Measurements from ENCODE around the gene SORCS2. TPM values are rescaled to one million over a fixed set of nuclear protein-coding genes. Genes with fewer than 3 reads are reported as not detected.
A peak's percentile ranks its signal among the peaks of the same experiment; 100 is the strongest.

Gene SORCS2
- total RNA-seq, 1 donor from 2014 or later: 10.9 TPM

DNA sequence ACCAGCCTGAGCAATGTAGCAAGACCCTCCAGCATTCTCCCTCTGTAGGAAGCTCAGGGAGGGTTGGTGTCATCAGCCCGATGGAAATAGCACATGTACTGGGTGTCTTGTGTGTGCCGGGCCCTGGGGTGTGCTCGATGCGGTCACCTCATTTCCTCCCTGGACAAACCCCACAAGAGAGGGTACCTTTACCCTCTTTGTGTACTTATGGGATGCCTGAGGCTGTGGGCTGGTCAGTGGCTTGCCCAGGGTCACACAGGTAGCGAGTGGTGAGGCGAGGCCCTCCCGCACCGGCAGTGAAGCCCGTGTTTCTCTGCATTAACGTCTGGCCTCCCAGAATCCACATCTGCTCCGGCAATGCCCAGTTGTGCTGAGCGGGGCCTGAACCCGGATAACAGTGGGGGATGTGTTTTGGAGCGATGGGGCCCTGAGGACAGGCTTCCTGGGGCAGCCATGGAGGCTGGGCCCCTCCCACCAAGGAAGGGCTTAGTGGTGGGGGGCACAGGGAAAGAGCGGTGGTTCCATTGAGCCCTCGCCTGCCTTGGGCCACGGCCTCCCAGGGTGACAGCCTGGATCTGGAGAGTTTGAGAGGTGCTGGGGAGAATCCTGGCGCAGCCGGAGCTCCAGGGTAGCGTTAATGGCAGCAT is 234.3 kb downstream of the SORCS2 start:
- H3K4me3 Mint-ChIP-seq (ENCODE audit: unreplicated experiment): no peak overlapping the region
- H3K36me3 Mint-ChIP-seq (ENCODE audit: low read depth): no peaks in the 10 kb centered on the region
- TF ChIP-seq, protein P1, sequence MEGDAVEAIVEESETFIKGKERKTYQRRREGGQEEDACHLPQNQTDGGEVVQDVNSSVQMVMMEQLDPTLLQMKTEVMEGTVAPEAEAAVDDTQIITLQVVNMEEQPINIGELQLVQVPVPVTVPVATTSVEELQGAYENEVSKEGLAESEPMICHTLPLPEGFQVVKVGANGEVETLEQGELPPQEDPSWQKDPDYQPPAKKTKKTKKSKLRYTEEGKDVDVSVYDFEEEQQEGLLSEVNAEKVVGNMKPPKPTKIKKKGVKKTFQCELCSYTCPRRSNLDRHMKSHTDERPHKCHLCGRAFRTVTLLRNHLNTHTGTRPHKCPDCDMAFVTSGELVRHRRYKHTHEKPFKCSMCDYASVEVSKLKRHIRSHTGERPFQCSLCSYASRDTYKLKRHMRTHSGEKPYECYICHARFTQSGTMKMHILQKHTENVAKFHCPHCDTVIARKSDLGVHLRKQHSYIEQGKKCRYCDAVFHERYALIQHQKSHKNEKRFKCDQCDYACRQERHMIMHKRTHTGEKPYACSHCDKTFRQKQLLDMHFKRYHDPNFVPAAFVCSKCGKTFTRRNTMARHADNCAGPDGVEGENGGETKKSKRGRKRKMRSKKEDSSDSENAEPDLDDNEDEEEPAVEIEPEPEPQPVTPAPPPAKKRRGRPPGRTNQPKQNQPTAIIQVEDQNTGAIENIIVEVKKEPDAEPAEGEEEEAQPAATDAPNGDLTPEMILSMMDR (IDR thresholded peaks at IDR 0.05): no peak
- H3K4me1 Mint-ChIP-seq (ENCODE audit: low read depth): peaks cover 9% of the 10 kb centered on the region
- no peak overlapping the region for H3K27ac Mint-ChIP-seq (ENCODE audit: unreplicated experiment)
- no peak for DNase-seq (ENCODE audit: low spot score)
- H3K9me3 Mint-ChIP-seq (ENCODE audit: low read depth): no peaks in the 10 kb centered on the region
- H3K27me3 Mint-ChIP-seq (ENCODE audit: low read depth): peaks cover 2% of the 10 kb centered on the region

DNA sequence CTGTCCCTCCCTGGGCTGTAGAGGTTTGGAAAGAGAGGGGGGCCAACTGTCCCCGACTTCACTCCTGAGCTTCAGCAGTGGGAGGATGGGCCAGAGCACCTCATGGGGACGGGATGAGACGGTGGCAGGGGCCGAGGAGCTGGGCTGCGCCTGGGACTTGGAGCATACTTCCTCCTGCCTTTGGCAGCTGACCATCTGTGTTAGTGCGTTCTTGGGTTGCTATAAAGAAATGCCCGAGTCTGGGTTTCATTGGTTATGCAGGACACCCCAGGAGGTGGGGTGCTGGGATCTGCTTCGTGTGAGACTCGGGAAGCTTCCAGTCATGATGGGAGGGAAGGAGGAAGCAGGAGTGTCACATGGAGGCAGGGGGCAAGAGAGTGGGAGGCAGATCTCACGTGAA is 235.0 kb downstream of the SORCS2 start:
- no peak for DNase-seq (ENCODE audit: low spot score)
- H3K4me3 Mint-ChIP-seq (ENCODE audit: unreplicated experiment): no peak overlapping the region
- no peak overlapping the region for H3K27ac Mint-ChIP-seq (ENCODE audit: unreplicated experiment)
- TF ChIP-seq, protein P1 (IDR thresholded peaks at IDR 0.05): no peak
- no peaks in the 10 kb centered on the region for H3K9me3 Mint-ChIP-seq (ENCODE audit: low read depth)
- H3K27me3 Mint-ChIP-seq (ENCODE audit: low read depth): peaks cover 2% of the 10 kb centered on the region
- H3K36me3 Mint-ChIP-seq (ENCODE audit: low read depth): no peaks in the 10 kb centered on the region
- H3K4me1 Mint-ChIP-seq (ENCODE audit: low read depth): peaks cover 9% of the 10 kb centered on the region

DNA sequence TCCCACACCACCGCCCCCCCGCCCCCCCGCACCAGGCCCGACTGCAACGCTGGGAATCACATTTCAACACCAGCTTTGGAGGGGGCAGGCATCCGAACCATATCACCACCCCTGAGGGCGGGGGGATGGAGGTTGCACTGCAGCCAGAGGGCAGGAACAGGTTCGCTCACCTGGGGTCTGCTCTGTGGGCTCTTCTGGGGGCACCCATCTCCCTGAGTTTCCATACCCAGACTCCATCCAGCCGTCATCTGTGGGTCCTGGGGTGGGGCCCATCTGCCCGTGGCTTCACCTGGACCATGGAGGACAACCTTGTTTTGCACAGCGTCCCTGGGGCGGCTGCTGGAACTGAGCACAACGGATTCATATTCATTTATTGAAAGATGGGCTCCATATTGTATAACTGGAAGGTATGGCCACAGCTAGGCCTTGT is 235.5 kb downstream of the SORCS2 start:
- Mint-ChIP-seq H3K9me3 (ENCODE audit: low read depth) (no peaks in the 10 kb centered on the region), H3K27me3 (ENCODE audit: low read depth) (peaks cover 2% of the 10 kb centered on the region), H3K36me3 (ENCODE audit: low read depth) (no peaks in the 10 kb centered on the region), H3K27ac (ENCODE audit: unreplicated experiment) (no peak overlapping the region), H3K4me3 (ENCODE audit: unreplicated experiment) (no peak overlapping the region), H3K4me1 (ENCODE audit: low read depth) (peaks cover 9% of the 10 kb centered on the region)
- TF ChIP-seq, protein P1 (IDR thresholded peaks at IDR 0.05): no peak
- peak; percentile 68 for DNase-seq (ENCODE audit: low spot score)

DNA sequence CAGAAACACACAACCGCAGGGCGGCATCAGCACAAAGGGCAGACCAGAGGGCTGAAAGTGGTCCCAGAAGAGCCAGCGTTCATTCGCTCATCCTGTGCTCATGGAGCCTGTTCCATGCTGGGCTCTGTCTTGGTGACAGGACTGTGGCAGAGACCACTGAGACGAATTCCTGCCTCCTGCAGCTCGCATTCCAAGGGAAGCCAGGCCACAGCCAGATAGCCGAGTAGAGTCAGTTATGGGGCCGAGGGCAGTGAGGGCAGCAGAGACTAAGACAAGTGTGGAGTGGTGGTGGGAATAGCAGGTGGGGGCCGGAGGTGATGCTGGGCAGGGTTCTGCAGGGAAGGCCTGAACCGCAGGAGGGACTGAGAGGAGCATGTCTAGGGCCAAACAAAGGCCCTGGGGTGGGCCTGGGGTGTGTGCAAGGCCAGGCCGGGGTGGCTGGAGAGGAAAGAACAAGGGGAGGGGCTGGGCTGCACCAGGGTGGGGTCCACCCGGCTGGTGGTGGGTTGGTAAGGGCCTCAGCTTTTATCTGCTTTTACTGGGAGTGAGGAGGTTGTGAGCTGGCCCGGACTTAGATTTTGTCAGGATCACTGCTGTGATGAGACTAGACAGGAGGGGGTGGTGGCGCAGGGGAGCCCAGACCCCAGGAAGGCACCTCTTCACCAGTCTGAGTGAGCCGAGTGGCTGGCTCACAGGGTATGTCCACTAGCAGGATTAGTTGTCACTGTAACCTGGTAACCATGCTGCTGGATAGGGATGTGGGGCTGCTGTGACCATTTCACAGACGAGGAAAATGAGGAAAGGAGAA is 236.1 kb downstream of the SORCS2 start:
- peak; percentile 80 for DNase-seq (ENCODE audit: low spot score)
- TF ChIP-seq, protein P1 (IDR thresholded peaks at IDR 0.05): no peak
- Mint-ChIP-seq H3K27ac (ENCODE audit: unreplicated experiment) (no peak overlapping the region), H3K4me1 (ENCODE audit: low read depth) (peaks cover 9% of the 10 kb centered on the region), H3K9me3 (ENCODE audit: low read depth) (no peaks in the 10 kb centered on the region), H3K4me3 (ENCODE audit: unreplicated experiment) (no peak overlapping the region), H3K36me3 (ENCODE audit: low read depth) (no peaks in the 10 kb centered on the region), H3K27me3 (ENCODE audit: low read depth) (no peaks in the 10 kb centered on the region)

DNA sequence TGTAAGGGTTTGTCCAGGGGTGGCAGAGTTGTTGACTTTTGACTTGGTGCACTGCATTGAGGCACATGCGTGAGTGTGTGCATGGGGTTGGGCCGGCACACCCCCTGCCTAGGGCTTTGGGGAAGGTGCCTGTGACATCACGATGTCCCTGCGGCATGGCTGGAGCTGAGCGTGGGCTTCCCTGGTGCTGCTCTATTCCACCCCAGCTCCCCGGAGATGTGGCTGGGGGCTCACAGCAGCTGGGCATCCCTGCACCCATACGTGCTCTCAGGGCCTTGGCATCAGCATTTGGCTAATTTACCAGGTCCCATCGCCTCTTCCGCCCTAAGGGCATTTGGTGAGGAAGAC is 236.7 kb downstream of the SORCS2 start:
- H3K4me1 Mint-ChIP-seq (ENCODE audit: low read depth): peaks cover 9% of the 10 kb centered on the region
- TF ChIP-seq, protein P1 (IDR thresholded peaks at IDR 0.05): no peak
- H3K9me3 Mint-ChIP-seq (ENCODE audit: low read depth): no peaks in the 10 kb centered on the region
- H3K27me3 Mint-ChIP-seq (ENCODE audit: low read depth): no peaks in the 10 kb centered on the region
- H3K36me3 Mint-ChIP-seq (ENCODE audit: low read depth): no peaks in the 10 kb centered on the region
- peak; percentile 60 for DNase-seq (ENCODE audit: low spot score)
- H3K27ac Mint-ChIP-seq (ENCODE audit: unreplicated experiment): no peak overlapping the region
- no peak overlapping the region for H3K4me3 Mint-ChIP-seq (ENCODE audit: unreplicated experiment)

Data from chondrocyte (in vitro differentiated cells).